Panc1 (cell line): ENCODE data around the gene MYF6. TPM values are rescaled to one million over a fixed set of nuclear protein-coding genes. Genes with fewer than 3 reads are reported as not detected.

Source experiments
- ATAC-seq: fragments of 200-7000 bp; cut with Tn5 transposase; 2 replicates; pipeline ENCODE4 v1.9.1; 2020; ENCODE audit warnings: mild to moderate bottlenecking, moderate library complexity
- BruUV-seq: library from RNA; stranded (reverse); fragments of 400-500 nt; replicated peaks from 2 replicates; lab custom pipeline; 2021; lab: Mats Ljungman, UMichigan
- CTCF ChIA-PET: fragments of 300-600 bp; sonication (Branson Sonifier 250); formaldehyde crosslinking; loops from one replicate; lab custom pipeline; 2022; ENCODE audit warnings: antibody characterized with exemption; lab: Charles Lee
- POLR2A ChIA-PET: fragments of 300-600 bp; sonication (Branson Sonifier 250); formaldehyde crosslinking; loops from one replicate; lab custom pipeline; 2022; ENCODE audit warnings: antibody characterized with exemption; lab: Charles Lee
- DNase-seq: peaks from one replicate; pipeline ENCODE4 v3.0.0-alpha.2; 2010; ENCODE audit warnings: low read depth, low spot score
- H3K27ac ChIP-seq: 2 replicates; pipeline ENCODE4 v1.5.1; 2011; ENCODE audit warnings: mild to moderate bottlenecking, low read length, inconsistent platforms
- H3K27me3 ChIP-seq: fragments of 200-500 bp; sonication (Bioruptor generic); 2 replicates; pipeline ENCODE4 v1.6.0; 2014; ENCODE audit warnings: low read length, inconsistent platforms; ENCODE audit not compliant: control insufficient read depth, insufficient read depth
- H3K36me3 ChIP-seq: fragments of 200-500 bp; sonication (Bioruptor generic); 2 replicates; pipeline ENCODE4 v1.5.1; 2014; ENCODE audit warnings: inconsistent platforms, mild to moderate bottlenecking, low read length, moderate library complexity; ENCODE audit not compliant: control insufficient read depth, insufficient read depth
- H3K4me1 ChIP-seq: 2 replicates; pipeline ENCODE4 v1.5.1; 2011; ENCODE audit warnings: inconsistent platforms, mild to moderate bottlenecking, low read length, moderate library complexity; ENCODE audit not compliant: control insufficient read depth, insufficient read depth
- H3K4me3 ChIP-seq, 2 experiments: 2 replicates each; pipeline ENCODE4 v1.5.1; 2011 to 2012; ENCODE audit warnings: low read depth in 2 of 2, low read length in 2 of 2, mild to moderate bottlenecking in 2 of 2, inconsistent platforms in 1 of 2, moderate library complexity in 1 of 2
- H3K9me3 ChIP-seq: fragments of 200-500 bp; sonication (Bioruptor generic); 2 replicates; pipeline ENCODE4 v1.5.1; 2014; ENCODE audit warnings: low read depth, mild to moderate bottlenecking, inconsistent platforms, low read length, moderate library complexity; ENCODE audit not compliant: control insufficient read depth, insufficient read depth
- CTCF ChIP-seq: fragments of 450-650 bp; IDR thresholded peaks from 2 replicates; pipeline ENCODE4 v1.5.1; 2017; ENCODE audit warnings: mild to moderate bottlenecking
- POLR2AphosphoS5 ChIP-seq: IDR thresholded peaks from 2 replicates; pipeline ENCODE4 v1.6.1; 2012; ENCODE audit warnings: mild to moderate bottlenecking, low read depth, low read length, moderate library complexity
- REST ChIP-seq, 2 experiments: IDR thresholded peaks; 2 replicates each; pipeline ENCODE4 v1.6.1; 2011 to 2012; ENCODE audit warnings: low read depth in 2 of 2, control low read depth in 1 of 2, low read length in 1 of 2, mild to moderate bottlenecking in 1 of 2, moderate library complexity in 1 of 2; ENCODE audit not compliant: insufficient read depth in 1 of 2
- SIN3A ChIP-seq: IDR thresholded peaks from 2 replicates; pipeline ENCODE4 v1.6.1; 2012; ENCODE audit warnings: low read depth, mild to moderate bottlenecking, low read length, moderate library complexity, borderline replicate concordance; ENCODE audit not compliant: insufficient read depth
- TCF7L2 ChIP-seq: IDR thresholded peaks from 2 replicates; pipeline ENCODE4 v1.6.1; 2011; ENCODE audit warnings: mild to moderate bottlenecking, low read depth, low read length, inconsistent platforms
- in situ Hi-C: cut with HindIII; loops from 2 replicates; pipeline ENCODE4 v1.10.0; 2016; ENCODE audit warnings: low sequenced_read_pairs, low pct_unique_long_range_greater_than_20kb
- intact Hi-C: fragments of 100-400 bp; cut with micrococcal nuclease; formaldehyde crosslinking; loops from one replicate; pipeline ENCODE4 v1.10.0; 2022; ENCODE audit not compliant: unreplicated experiment
- total RNA-seq: library from RNA; stranded (reverse); gene quantifications from one replicate; pipeline ENCODE4 v1.2.1, GENCODE V29; 2021; ENCODE audit not compliant: unreplicated experiment

The MYF6 gene
- total RNA-seq, 1 experiment from 2014 or later, result not detected

- CTCF ChIA-PET, result no interaction called here
- no peak overlapping the region for H3K4me3 ChIP-seq
Observed at GRCh38 chr12:80700327-80700726, 7.1 kb upstream of the MYF6 start.

GRCh38 chr12:80701388-80701787, 6.0 kb upstream of the MYF6 start:
- CTCF ChIA-PET, result no interaction called here

More at GRCh38 chr12:80700327-80700726, 7.1 kb upstream of the MYF6 start:
- intact Hi-C loops, result no loop called here
- no peaks in the 10 kb centered on the region for H3K4me1 ChIP-seq
- H3K27me3 ChIP-seq, result no peaks in the 10 kb centered on the region
- POLR2A ChIA-PET, result no interaction called here
- DNase-seq (no peak), ATAC-seq (no peak)
- in situ Hi-C loops, result no loop called here
- H3K36me3 ChIP-seq, result no peaks in the 10 kb centered on the region
- no peaks in the 10 kb centered on the region for H3K9me3 ChIP-seq
- TF ChIP-seq REST (IDR thresholded peaks at IDR 0.05; ENCODE audit: insufficient read depth in 1 of 2, low read depth in 2 of 2, low read length in 1 of 2) (no peak), SIN3A (no peak), POLR2AphosphoS5 (no peak), TCF7L2 (no peak), CTCF (no peak)
- no peak overlapping the region for H3K27ac ChIP-seq
- no TSS peak for BruUV-seq

More at GRCh38 chr12:80701388-80701787, 6.0 kb upstream of the MYF6 start:
- no peaks in the 10 kb centered on the region for H3K4me1 ChIP-seq
- BruUV-seq, result no TSS peak
- POLR2A ChIA-PET, result no interaction called here
- intact Hi-C loops (no loop called here), in situ Hi-C loops (no loop called here)
- TF ChIP-seq POLR2AphosphoS5 (no peak), TCF7L2 (no peak), REST (IDR thresholded peaks at IDR 0.05; ENCODE audit: insufficient read depth in 1 of 2, low read depth in 2 of 2, low read length in 1 of 2) (no peak), SIN3A (no peak), CTCF (no peak)
- H3K27ac ChIP-seq, result no peak overlapping the region
- DNase-seq (no peak), ATAC-seq (no peak)
- H3K27me3 ChIP-seq, result no peaks in the 10 kb centered on the region
- no peaks in the 10 kb centered on the region for H3K36me3 ChIP-seq
- no peaks in the 10 kb centered on the region for H3K9me3 ChIP-seq
- no peak overlapping the region for H3K4me3 ChIP-seq
